HG03457 (cell line): ENCODE measurements around the gene CPSF2.
"Not testable (repeated sequence)": the region's sequence is repeated elsewhere in the genome, so short reads cannot be mapped to it uniquely, and the experiment has no call there.

ENCODE experiments used
- ATAC-seq: cut with Tn5 transposase; IDR thresholded peaks from one replicate; pipeline ENCODE4 v1.9.1; 2021; ENCODE audit warnings: moderate number of reproducible peaks; ENCODE audit not compliant: unreplicated experiment

CPSF2 gene

GRCh38 chr14:92154283-92154942, 32.6 kb downstream of the CPSF2 start:
- ATAC-seq = no peak

- no peak for ATAC-seq
These were observed 38.9 kb downstream of the CPSF2 start for GRCh38 chr14:92160619-92161018.

GRCh38 chr14:92161521-92161920, 39.8 kb downstream of the CPSF2 start:
- no peak for ATAC-seq

- ATAC-seq = no peak
These were observed 43.2 kb downstream of the CPSF2 start for GRCh38 chr14:92164958-92165357.

- ATAC-seq = no peak
These were observed 51.9 kb downstream of the CPSF2 start for GRCh38 chr14:92173668-92174067.

GRCh38 chr14:92175811-92176210, 54.0 kb downstream of the CPSF2 start:
- ATAC-seq = no peak

- ATAC-seq = no peak
These were observed 54.7 kb downstream of the CPSF2 start for GRCh38 chr14:92176476-92176875.

- ATAC-seq = not testable (repeated sequence)
These were observed 57.4 kb downstream of the CPSF2 start for GRCh38 chr14:92179178-92179577.

GRCh38 chr14:92185559-92185958, 63.8 kb downstream of the CPSF2 start:
- ATAC-seq = no peak

- not testable (repeated sequence) for ATAC-seq
These were observed 65.8 kb downstream of the CPSF2 start for GRCh38 chr14:92187616-92188015.

- no peak for ATAC-seq
These were observed 69.0 kb downstream of the CPSF2 start for GRCh38 chr14:92190768-92191167.

- ATAC-seq = no peak
These were observed 77.0 kb downstream of the CPSF2 start for GRCh38 chr14:92198804-92199203.

- no peak for ATAC-seq
These were observed 78.0 kb downstream of the CPSF2 start for GRCh38 chr14:92199763-92200162.

- ATAC-seq = no peak
These were observed 81.3 kb downstream of the CPSF2 start for GRCh38 chr14:92203116-92203515.

- no peak for ATAC-seq
These were observed 83.0 kb downstream of the CPSF2 start for GRCh38 chr14:92204792-92205191.

- no peak for ATAC-seq
These were observed 85.5 kb downstream of the CPSF2 start for GRCh38 chr14:92207012-92207927.

GRCh38 chr14:92207928-92208265, 86.1 kb downstream of the CPSF2 start:
- ATAC-seq = no peak

GRCh38 chr14:92209141-92209540, 87.4 kb downstream of the CPSF2 start:
- ATAC-seq = no peak

GRCh38 chr14:92213125-92213524, 91.4 kb downstream of the CPSF2 start:
- not testable (repeated sequence) for ATAC-seq

GRCh38 chr14:92215579-92215978, 93.8 kb downstream of the CPSF2 start:
- ATAC-seq = no peak

GRCh38 chr14:92217936-92218335, 96.2 kb downstream of the CPSF2 start:
- no peak for ATAC-seq
